Omental fat pad (tissue), 4 donors: ENCODE measurements around the gene MGAM2. TPM values are rescaled to one million over a fixed set of nuclear protein-coding genes. Genes with fewer than 3 reads are reported as not detected.

Experiments used
- ATAC-seq: fragments of 150-250 bp; one replicate; pipeline ENCODE4 v1.9.1; 2016; ENCODE audit warnings: mild to moderate bottlenecking, moderate library complexity; ENCODE audit not compliant: low FRiP score
- DNase-seq: peaks from one replicate; pipeline ENCODE4 v3.0.0-alpha.2; 2019; ENCODE audit warnings: low spot score
- total RNA-seq, 4 donors: library from RNA; depleted of rRNA; stranded (reverse); fragments of >200 nt; gene quantifications; one replicate each; pipeline ENCODE4 v1.1.0, GENCODE V29; 2016
- TF ChIP-seq, protein P1 (sequence below), 3 donors: fragments of 450-650 bp; IDR thresholded peaks; one replicate each; pipeline ENCODE4 v1.5.1; 2016 to 2017; ENCODE audit warnings: antibody characterized with exemption in 3 of 3, mild to moderate bottlenecking in 3 of 3, moderate library complexity in 2 of 3

MGAM2 gene
- 1 to 10 TPM in 1 of 4 donors, under 1 TPM in 2, not detected in 1; 0.19 to 1.9 (median 0.19) TPM for total RNA-seq

- no peak for ATAC-seq
- TF ChIP-seq, protein P1, sequence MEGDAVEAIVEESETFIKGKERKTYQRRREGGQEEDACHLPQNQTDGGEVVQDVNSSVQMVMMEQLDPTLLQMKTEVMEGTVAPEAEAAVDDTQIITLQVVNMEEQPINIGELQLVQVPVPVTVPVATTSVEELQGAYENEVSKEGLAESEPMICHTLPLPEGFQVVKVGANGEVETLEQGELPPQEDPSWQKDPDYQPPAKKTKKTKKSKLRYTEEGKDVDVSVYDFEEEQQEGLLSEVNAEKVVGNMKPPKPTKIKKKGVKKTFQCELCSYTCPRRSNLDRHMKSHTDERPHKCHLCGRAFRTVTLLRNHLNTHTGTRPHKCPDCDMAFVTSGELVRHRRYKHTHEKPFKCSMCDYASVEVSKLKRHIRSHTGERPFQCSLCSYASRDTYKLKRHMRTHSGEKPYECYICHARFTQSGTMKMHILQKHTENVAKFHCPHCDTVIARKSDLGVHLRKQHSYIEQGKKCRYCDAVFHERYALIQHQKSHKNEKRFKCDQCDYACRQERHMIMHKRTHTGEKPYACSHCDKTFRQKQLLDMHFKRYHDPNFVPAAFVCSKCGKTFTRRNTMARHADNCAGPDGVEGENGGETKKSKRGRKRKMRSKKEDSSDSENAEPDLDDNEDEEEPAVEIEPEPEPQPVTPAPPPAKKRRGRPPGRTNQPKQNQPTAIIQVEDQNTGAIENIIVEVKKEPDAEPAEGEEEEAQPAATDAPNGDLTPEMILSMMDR (IDR thresholded peaks at IDR 0.05), result no peak
- DNase-seq, result no peak
These were observed at the start of gene MGAM2 for GRCh38 chr7:142111499-142111898. Gene MGAM2 (plus strand): TSS chr7:142111718. CDS start chr7:142116874, 5,156 bp downstream.

DNA sequence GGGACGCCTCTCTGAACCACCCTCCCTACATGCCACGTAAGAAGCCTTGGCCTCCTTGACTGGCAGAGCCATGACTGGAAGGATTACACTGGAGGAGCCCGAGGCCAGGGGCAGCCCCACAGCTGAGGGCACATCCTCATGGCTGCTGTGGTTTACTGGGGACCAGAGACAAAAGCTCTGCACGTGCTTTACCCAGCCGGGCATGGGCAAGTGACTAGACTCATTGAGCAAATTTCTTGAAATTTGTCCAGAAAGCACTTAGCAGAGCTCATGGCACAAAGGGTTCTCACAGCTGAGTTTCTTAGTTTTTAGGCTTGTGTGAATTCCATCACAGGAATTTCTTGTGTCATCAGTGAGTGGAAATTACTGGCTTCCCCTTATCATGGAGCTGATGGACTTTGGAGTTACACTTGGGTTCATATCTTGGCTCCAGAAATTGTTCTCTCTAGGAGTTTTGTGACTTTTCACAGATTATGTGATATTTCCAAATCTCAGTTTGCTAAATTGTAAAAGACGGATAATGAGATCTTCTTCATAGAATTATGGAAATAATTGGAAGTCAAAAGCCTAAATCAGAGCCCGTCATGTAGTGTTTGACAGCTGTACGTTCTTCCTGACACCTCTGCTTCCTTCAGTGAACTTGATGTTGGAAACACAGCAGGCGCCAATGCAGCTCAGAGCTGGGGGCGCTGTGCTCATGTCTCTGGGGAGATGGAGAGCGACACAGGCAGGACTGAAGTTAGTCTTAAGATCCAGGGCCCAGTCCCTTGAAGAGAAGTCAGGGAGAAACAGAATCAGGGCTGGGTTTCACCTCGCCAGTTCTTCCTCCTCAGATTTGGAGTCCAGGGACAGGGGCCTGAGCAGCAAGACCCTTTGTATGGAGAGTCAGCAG lies 47.7 kb upstream of the MGAM2 start:
- DNase-seq (no peak), ATAC-seq (no peak)
- TF ChIP-seq, protein P1 (IDR thresholded peaks at IDR 0.05), result no peak

DNA sequence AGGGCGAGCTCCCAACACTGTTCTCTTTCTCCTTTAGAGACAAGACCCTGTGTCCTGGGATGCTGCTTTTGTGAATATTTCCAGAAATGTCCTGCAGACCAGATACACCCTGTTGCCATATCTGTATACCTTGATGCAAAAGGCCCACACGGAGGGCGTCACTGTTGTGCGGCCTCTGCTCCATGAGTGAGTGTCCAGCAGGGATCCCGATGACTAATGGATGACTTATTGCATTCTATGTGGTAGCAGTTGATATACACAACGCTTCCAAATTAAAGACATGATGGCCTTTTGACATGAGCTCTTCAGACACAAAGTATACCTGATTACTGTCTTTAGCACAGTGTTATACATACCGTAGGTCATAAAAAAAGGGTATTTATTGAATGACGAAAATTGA lies 45.0 kb upstream of the MGAM2 start:
- ATAC-seq, result no peak
- no peak for DNase-seq
- TF ChIP-seq, protein P1 (IDR thresholded peaks at IDR 0.05), result no peak

- no peak for ATAC-seq
- TF ChIP-seq, protein P1 (IDR thresholded peaks at IDR 0.05), result no peak
- DNase-seq, result no peak
These were observed 33.8 kb upstream of the MGAM2 start for GRCh38 chr7:142077762-142078161.

DNA sequence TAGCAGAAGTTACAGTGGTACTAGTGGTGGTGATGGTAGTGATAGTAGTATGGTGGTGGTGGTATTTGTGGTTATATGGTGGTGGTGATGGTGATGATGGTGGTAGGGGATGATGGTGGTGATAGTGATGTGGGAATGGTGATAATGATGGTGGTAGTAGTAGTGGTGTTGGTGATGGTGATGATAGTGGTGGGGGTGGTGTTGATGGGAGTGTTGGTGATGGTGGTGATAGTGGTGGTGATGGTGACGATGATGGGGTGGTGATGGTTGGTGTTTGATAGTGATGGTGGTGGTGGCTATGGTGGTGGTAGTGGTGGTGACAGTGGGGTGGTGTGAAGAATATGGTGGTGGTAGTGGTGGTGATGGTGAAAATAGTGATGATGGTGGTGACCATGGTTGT lies 27.9 kb upstream of the MGAM2 start:
- DNase-seq (no peak), ATAC-seq (no peak)
- TF ChIP-seq, protein P1 (IDR thresholded peaks at IDR 0.05), result no peak

GRCh38 chr7:142085428-142085827 lies 26.1 kb upstream of the MGAM2 start:
- DNase-seq (no peak), ATAC-seq (no peak)
- TF ChIP-seq, protein P1 (IDR thresholded peaks at IDR 0.05), result no peak
